HG02678 (cell line): ENCODE results near the gene GAB2.
"Not testable (repeated sequence)": the region's sequence is repeated elsewhere in the genome, so short reads cannot be mapped to it uniquely, and the experiment has no call there.

ENCODE experiments used
- ATAC-seq: cut with Tn5 transposase; IDR thresholded peaks from one replicate; pipeline ENCODE4 v1.9.1; 2021; ENCODE audit warnings: mild to moderate bottlenecking, moderate library complexity; ENCODE audit not compliant: unreplicated experiment

The GAB2 gene

GRCh38 chr11:78290293-78291176 lies 127.1 kb downstream of the GAB2 start:
- no peak for ATAC-seq

DNA sequence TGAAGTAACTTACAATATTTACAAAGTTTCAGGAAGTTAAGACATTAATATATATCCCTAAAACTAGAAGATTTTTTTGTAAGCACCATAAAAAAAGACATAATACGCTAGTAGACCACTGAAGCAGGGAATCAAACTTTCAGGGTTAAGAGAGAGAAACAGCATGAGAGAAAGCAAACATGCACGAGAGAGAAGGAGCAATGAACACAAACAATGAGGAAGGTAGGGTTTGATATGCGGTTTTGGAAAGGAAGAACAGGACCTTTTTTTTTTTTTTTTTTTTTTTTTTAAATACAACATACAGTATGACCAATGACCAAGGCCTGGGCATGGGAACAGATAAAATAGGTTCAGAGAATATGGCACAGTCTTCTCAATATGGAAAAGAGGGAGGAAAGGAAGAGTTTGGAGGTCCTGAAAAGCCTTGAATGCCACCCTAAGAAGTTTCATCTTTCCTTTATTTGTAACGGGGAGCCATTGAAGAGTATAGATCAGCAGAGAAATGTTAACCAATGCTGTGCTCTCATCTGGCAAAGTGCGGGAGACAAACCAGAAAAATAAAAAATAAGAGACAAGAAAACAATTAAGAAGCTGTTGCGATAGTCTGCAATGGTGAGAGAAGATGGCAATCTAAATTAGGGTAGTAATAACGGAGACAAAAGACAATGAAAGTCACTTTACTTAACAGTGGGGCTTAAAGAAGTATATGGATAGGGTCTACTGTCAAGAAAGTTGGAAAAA lies 127.9 kb downstream of the GAB2 start:
- ATAC-seq = no peak

- no peak for ATAC-seq
These were observed 133.4 kb downstream of the GAB2 start for GRCh38 chr11:78284260-78284659.

DNA sequence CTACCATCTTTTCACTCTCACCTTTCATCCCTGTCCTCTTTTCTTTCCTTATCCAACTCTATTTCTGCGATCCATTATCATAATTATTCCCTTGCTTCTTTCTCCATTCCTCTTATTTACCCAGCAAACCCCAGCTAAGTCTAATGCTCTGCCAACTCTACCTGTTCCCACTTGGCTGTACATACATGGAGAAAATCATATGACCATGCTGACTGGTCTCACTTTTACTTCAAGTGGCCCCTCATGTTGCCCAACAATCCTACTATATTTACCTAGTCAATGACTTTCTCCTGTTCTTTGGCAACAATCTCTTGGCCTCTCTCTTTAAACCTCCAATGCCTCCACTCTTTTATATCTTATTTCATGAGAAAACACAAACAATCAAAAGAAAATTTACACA lies 134.8 kb downstream of the GAB2 start:
- no peak for ATAC-seq

DNA sequence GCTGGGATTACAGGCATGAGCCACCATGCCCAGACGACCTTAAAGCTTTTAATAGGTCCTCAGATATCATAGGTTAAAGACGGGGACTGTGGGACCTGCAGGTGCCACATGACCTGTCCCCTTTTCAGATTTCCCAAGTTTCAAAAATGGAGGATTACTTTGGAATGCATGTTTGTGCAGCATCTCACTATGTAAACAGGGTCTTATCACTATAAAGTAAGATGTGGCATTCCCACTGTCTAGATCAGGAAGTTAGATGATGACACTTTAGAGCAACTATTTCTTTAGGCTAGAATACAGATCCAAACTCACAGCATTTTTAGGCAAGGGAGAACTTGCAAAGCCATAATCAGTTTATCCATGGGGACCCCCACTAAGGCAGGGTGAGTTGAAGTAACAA lies 136.1 kb downstream of the GAB2 start:
- ATAC-seq = no peak

DNA sequence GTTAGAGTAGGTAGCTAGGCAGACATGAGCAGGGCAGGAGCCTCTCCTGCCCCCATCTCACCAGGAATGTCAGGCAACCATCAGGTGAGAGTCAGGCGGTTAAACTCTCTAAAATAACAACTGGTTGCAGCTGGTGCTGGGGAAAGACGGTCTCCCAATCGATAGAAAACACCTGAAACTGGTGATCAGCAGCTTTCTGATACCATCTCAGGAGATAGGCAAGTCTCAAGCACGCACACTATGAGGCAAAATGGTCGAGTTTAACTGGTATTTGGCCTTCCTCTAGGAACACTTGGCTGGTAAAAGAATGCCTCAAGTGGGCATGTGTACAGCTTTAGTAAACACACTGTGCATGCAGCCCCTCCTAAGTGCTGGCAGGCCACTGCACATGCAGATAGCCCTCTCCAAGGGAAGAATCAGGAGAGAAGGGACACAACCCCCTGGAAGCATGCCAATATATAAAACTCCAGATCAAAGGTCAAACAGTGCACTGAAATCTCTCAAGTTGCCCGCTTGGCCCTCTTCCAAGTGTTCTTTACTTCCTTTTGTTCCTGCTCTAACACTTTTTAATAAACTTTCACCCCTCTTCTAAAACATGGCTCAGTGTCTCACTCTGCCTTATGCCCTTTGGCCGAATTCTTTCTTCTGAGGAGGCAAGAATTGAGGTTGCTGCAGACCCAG lies 140.2 kb downstream of the GAB2 start:
- ATAC-seq = no peak

DNA sequence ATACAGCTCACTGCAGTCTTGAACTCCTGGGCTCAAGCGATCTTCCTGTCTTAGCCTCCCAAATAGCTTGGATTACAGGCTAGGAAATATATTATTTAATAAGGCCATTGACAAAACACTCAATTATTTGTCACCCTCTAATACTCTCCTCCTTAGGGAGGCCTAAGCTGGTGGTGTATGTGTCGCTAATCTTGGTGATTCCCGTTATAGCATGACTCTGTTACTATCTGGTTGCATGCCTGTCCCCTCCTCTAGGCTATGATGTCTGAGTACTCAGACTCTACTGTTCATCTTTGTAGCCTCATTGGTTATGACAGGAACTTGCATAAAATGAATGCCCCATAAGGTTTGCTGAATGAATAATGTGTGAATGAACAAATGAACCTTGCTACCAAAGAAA lies 141.3 kb downstream of the GAB2 start:
- ATAC-seq = no peak

- ATAC-seq = no peak
These were observed 142.9 kb downstream of the GAB2 start for GRCh38 chr11:78274739-78275138.

DNA sequence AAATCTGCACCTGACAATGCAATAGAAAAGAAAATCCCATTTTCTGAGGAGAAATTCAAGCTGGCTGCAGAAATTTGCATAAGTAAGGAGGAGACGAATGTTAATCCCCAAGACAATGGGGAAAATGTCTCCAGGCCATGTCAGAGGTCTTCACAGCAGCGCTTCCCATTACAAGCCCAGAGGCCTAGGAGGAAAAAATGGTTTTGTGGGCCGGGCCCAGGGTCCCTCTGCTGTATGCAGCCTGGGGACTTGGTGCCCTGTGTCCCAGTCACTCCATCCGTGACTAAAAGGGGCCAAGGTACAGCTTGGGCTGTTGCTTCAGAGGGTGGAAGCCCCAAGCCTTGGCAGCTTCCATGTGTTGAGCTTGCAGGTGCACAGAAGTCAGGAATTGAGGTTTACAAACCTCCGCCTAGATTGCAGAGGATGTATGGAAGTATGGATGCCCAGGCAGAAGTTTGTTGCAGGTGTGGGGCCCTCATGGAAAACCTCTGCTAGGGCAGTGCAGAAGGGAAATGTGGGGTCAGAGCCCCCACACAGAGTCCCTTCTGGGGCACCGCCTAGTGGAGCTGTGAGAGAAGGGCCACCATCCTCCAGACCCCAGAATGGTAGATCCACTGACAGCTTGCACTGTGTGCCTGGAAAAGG lies 144.9 kb downstream of the GAB2 start:
- ATAC-seq = not testable (repeated sequence)

- ATAC-seq = not testable (repeated sequence)
These were observed 145.8 kb downstream of the GAB2 start for GRCh38 chr11:78271801-78272200.

- no peak for ATAC-seq
These were observed 146.6 kb downstream of the GAB2 start for GRCh38 chr11:78270971-78271370.

- ATAC-seq = no peak
These were observed 147.8 kb downstream of the GAB2 start for GRCh38 chr11:78269806-78270205.

GRCh38 chr11:78268591-78269410 lies 148.8 kb downstream of the GAB2 start:
- no peak for ATAC-seq

DNA sequence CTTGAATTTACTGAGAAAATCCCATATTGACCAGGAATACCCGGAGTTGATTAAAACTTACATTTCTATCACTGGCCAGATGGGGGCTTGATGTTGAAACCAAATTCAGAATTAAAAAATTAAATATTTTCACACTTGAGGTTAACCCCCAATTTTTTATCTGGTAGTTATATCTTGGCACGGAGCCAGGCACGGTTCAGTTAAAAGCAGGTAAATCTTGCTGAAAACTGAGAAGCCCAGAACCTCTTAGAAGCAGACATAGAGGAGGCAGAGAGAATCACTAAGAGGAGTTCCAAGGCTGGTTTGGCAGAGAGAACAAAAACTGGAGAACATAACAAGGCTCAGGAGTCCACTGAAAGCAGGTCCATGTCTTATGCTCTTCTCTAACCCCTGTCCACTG lies 151.2 kb downstream of the GAB2 start:
- no peak for ATAC-seq

GRCh38 chr11:78265326-78265725 lies 152.3 kb downstream of the GAB2 start:
- no peak for ATAC-seq

DNA sequence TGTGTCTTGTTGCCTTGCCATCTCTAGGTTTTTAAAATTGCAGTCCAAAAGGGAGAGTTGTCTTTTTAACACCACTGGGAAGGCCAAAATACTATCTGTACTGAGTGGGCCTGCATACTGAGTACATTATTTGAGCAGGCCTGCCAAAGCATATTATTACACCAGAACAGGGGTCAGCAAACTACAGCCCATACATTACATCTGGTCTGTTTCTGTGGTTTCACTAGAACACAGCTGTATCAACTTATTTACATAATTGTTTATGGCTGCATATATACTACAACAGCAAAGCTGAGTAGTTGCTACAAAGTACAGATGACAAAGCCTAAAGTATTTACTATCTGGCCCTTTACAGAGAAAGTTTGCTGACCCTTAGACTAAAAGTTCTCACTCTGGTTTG lies 154.9 kb downstream of the GAB2 start:
- no peak for ATAC-seq

DNA sequence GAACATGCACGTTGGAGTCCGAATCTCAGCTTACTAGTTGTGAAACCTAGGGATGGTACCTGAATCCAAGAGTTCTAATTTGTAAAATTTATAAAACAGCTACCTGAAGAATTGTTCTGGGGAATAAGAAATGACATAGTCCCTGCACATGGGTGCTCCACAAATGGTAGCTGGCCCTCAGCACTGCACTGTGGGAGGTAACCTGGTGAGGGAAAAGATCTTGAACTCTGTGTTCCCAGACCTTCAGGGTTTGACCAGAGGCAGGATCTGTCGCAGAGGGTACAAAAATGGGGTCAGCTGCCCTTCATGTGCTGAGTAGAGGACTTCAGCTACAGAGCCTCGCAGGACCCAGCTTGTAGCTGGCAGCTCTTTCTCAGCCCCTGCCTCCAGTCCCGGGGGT lies 155.4 kb downstream of the GAB2 start:
- ATAC-seq = no peak

GRCh38 chr11:78261828-78262227 lies 155.8 kb downstream of the GAB2 start:
- no peak for ATAC-seq

- ATAC-seq = no peak
These were observed 156.3 kb downstream of the GAB2 start for GRCh38 chr11:78261367-78261766.

DNA sequence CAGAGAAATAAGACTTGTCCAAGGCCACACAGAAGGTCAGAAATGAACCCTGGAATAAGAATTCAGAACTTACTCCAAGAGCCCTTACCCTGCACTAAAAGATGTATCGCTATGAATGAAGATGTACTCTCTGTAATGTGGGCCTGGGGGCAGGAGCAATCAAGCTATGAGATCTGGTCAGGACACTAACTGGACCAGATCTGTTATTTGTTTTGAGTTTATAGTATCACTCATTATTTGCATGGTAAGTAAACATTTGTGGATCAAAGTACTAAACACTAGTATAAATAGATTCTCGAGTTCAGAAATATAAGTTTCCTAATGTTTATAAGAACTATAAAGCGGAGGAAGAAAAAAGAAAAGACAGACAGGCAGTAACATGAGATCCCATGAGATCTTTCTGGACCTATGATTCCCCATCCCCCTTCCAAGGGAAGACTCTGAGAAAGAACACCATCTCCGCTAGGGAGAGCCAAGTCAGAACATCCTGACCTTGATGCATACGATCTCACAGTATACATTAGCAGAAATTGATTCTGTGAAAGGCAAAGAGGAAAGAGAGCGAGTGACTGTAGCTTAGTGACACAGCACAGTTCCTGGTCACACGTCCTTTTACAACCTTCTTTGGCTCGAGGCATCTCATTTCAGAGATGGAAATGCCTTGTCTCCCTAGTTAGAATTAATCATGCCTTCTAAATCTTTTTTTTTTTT lies 157.7 kb downstream of the GAB2 start:
- ATAC-seq = no peak
